GM19238 (cell line): ENCODE measurements around the gene COPZ1.
"Not testable (repeated sequence)": the region's sequence is repeated elsewhere in the genome, so short reads cannot be mapped to it uniquely, and the experiment has no call there.

ENCODE experiments used
- DNase-seq: peaks from one replicate; pipeline ENCODE4 v3.0.0; 2011; ENCODE audit warnings: low spot score; ENCODE audit not compliant: insufficient read length

The COPZ1 gene

DNA sequence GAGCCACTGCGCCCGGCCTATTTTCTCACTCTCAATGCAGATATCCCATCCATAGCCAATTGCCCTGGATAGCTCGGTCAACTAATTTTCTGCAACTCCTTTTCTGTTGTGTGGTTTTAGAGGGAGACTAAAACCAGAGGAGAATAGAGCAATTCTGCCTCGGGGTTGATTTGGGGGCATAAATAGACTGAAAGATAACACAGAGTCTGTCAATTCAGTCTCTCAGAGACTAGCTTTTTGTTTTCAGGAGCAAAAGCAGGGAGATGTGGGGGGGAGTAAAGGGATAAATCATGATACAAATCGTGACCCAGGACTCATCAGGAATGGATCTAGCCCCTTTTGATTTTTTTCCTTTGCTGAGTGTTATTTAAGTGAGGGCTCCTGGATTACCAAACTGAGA lies 6.5 kb downstream of the COPZ1 start:
- DNase-seq, result no peak

DNA sequence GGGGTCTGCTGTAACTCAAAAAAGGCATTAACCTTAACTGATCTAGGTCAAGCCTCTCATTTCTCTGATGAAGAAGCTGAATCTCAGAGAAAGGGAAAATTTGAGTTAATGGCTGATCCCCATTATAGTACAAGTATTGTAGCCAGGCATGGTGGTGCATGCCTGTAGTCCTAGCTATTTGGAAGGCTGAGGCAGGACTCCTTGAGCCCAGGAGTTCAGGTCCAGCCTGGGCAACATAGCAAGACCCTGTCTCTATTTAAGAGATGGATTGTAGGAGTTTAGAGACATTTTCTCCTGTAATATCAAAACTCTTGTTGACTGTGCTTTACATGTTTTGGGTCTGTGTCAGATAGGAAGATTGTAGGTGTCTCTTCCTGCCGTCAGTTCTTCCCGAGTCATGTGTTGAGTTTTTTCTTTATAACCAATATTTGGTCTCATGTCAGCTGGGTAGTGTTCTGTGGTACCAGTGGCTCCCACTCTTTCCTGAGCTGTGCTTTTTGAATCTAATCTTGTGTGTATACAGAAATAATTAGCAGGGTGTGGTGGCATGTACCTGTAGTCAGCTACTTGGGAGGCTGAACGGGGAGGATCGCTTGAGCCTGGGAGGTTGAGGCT lies 8.6 kb downstream of the COPZ1 start:
- DNase-seq, result no peak

DNA sequence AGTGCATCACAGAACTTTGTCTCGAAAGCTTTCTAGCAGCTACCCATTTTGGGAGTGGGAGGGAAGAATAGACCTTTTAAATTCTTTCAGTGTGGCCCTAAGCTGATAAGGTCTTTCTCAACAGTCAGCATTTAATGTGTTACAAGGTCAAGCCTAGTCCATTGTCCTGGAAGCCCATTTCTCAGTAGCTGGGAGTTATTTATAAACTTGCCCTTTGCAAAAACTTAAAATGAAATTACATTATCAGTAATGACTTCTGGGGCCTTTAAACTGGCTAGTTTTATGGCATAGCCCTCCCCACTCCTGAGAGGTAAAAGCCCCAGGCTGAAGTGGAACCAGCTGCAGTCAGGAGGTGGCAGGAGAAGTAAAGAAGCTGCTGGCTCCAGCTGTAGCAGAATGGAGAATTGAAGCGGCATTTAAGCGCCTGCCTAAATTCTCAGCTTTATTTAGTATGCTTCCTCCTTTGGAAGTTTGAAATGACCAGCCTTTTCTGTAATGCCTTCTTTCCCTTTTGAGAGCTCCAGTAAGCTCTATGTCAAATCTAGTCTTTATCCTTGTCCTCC lies 12.4 kb downstream of the COPZ1 start:
- no peak for DNase-seq

DNA sequence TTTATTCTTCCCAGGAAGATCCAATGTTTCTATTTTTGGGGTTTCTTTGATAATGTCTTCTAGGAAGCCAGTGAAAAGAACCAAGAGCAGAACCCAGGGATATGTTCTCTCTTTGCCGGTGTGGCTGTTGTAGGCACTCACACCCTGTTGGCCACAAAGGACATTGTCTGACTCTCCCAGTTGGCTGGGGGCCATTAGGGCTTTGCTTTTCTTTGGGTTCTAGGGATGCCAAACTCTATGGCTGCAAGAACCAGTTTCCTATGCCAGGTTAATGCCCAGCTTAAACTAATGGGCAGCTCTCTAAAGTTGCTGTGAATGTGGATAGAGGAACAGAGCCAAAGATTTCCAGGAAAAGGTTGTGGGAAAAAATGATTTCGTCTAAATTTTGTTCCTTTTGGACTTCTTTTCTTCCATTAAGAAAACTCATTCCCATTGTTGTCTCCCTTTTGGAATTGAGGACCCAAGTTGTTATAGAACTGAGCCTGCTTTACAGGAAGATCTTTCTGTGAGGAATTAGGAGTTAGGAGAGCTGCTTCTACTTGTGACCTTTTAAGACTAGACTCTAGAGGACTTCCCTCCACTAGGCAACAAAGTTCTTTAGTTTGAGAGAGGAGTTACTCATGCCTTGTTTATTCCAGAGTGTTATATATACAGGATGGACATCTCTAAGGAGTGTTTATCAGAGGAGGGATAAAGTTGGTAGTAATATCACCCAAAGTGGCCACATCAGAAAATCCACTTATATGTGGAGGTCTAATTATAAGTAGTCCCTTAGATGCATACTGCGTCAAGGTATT lies 13.1 kb downstream of the COPZ1 start:
- no peak for DNase-seq

DNA sequence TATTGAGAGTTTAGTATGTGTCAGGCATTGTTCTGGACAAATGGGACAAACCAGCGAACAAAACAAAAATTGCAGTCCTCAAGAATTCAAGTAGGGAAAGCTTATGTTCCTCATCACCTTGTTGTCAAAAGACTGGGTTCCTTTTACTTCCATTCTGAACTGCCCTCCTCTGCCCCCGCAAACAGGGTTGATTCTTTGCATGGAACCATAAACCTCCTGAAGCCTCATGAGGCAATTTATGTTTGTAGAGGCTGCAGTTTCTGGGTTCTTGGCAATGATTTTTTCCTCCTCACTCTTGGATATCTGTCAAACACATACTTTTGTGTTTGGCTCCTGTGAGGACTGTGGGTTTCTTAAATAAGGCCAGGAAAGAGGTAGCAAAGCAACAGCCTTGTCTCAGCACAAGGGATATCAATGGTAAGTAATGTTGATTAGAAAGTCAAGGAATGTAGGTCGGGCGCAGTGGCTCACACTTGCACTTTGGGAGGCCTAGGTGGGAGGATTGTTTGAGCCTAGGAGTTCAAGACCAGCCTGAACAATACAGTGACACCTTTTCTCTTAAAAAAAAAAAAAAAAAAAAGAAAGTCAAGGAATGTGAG lies 13.9 kb downstream of the COPZ1 start:
- DNase-seq, result no peak

DNA sequence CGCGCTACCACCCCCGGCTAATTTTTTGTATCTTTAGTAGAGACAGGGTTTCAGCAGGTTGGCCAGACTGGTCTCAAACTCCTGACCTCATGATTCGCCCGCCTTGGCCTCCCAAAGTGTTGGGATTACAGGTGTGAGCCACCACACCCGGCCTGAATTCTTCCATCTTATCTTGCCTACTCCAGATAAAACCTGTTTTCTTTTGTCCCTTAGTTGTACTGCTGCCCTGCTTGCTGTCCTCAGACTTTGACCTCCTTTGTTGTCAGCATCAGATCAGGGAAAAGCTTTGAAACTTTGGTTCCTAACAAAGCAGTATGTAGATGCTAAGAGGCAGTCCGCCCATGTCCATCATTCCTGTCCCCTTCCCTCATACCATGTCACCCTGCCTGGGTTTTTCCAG lies 15.9 kb downstream of the COPZ1 start:
- DNase-seq, result no peak

DNA sequence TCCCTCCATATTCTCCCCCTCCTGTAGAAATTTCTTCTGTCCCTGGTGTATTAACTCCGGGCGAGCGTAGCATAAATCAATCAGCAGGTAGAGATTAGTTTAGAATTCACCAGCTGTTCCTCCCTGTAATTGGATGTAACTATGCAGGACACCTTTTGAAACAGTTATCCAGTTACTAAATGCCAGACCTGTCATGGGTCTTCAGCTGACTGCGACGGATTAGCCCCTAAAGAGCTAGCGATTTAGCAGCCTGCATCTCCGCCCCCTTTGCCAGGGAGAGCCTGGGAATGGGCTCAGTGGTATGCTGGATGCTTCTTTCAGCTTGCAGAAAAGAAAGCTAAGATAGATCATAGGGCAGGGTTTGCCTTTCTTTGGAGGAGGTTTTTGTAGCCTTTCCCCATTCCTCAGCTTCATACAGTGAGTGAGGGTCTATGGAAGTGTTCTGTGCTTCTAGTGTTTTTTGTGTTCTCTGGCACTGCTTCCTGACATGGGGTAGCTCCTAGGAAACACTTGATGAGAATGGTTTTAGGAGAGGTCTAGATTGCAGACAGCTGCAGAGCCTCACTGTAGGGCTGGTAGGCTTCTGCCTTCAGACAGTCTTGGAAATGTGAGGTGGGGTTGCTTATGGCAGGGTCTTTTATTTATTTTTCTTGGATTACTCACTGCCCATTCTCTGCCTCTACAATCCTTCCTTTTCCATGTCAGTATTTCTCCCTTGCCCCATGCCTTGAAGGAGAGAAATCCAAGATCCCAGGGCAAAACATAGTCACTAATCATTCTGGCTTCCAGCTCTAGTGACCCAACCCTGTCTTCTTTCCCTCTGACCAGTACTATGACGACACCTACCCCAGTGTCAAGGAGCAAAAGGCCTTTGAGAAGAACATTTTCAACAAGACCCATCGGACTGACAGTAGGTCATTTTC lies 16.7 kb downstream of the COPZ1 start:
- DNase-seq, result no peak

DNA sequence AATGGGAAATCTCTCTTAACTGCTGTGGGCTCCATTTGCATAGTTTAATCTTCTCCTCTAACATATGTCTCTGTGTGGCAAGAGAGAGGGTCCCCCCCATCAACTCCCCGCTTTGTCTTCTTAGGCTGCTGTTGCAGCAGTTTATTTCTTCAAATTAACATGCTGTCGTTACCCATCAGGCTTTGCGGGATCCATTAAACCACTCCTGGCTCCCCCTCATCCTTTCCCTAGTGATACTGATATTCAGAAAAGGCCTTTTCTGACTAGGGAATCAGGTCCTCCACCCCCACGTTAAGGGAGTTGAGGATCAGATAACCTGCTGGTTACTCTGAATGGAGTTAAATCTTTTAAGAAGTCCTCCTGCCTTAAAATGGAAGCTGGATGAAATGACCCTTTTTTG lies 24.1 kb downstream of the COPZ1 start:
- no peak for DNase-seq

DNA sequence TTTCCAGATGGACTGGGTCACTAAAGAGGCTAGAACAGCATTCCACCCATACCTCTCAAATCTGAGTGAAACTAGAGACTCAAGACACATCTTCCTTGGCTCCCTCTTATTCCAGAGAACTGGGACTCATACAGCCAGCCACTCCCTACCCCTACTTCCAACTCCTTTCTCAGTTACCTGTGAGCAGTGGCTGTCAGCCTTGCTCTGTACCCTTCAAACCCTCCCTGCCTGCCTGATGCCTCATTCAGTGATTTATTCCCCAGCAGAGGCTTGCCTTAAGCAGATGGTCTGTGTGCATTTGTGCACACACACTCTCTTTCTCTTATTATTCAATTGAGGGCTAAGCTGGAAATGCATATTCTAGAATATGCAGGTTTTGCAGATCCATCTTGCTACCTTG lies 24.7 kb downstream of the COPZ1 start:
- DNase-seq, result no peak

DNA sequence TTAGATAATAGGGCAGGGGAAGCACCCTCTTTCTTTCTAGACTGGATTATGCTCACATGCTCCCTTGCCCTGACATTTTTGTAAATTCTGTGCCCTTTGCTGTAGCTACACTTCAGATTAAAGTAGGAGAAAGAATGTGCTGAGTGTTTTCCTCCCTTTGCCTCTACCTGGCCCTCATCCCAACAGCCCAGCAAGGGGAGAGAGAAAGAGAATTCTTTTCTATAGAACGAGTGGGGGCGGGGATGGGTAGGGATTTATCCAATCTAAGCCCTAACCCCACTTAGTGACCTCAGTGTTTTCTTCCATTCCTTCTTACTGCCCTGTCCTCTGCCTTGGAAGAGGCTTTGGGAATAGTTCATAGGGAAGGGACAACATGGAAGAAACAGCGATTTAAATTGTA lies 25.8 kb downstream of the COPZ1 start:
- DNase-seq, result no peak

DNA sequence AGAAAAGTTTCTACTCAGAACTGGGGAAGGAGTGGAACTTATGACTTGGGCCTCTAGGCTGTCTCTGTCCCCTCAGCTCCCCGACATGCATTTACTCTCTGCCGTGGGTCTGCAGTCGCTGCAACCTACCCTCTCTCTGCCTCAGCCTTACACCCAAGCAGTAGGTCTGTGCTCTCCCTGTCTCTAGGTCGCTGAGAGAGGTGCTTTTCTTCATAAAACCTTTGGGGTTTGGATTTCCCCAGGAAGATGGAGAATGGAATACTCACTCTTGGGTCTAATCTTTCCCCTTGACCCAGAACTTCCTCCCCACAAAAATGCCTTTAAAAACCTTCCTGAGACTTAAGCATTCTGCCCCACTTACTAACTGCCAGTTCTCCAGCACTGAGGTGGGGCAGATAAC lies 26.4 kb downstream of the COPZ1 start:
- no peak for DNase-seq

DNA sequence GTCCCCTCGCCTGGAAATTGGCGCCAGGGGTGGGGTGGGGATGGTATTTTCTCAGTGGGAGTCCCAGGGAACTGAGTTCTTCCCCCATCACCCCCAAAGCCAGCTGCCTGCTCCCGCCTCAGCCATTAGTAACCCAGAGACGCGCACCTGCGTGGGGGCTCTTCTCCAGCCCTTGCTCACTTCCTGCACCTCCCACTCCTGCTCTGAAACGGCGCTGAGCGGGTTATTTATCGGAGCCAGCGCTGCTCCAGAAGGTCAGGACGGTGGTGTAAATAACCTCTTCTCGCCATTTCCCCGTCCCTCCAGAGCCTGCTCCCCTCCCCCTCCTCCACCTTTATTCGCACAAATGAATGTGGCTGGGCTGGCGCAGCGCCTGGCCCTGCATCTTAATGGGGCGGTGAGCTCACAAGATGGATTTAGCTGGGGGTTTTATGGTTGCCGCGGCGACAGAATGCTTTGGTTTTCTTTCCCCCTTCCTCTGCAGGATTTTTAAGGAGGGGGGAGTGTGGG lies 27.1 kb downstream of the COPZ1 start:
- DNase-seq, result no peak

DNA sequence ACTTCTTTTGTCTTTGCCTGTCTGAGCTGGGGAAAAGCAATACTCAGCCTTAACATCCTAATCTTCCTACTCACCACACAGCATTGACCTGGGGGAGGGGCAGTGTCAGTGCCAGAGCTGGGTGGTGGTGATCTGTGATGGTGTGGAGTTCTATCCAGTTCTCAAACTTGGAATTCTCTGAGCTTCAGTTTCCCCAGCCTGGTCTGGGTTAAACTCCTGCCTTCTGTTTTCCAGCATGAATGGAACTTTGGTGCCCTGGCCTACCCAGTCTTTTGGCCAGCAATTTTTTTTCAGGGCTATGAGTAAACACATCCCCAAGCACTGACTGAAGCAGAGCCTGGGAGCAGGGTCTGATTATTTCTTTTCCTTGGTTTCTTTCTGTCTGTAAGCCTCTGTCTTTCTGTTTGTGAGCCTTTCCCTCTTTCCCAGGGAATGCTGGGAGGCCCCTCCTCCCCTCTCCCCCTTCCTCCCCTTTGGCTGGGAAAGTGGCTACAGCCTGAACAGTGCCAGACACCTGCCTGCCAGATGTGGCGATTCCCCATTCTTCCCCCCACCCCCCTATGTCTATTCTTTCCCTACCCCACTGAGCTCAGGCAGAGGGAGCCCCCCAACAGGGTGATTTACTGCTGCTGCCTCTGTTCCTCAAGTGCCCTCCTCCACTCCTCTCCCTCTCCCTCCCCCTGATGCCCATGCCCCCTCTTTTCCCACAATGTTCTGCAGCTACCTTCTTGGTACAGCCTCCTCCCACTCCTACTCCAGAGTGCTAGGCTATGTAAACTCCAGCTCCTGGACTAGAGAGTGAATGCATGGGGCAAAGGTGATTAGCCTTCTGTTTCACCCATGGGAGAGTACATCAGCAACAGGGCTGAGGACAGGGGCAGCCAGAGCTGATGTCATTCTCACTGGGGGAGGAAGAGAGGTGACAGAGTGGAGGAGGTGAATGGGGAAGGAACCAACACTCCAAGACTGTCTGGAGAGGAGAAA lies 28.3 kb downstream of the COPZ1 start:
- DNase-seq, result no peak

DNA sequence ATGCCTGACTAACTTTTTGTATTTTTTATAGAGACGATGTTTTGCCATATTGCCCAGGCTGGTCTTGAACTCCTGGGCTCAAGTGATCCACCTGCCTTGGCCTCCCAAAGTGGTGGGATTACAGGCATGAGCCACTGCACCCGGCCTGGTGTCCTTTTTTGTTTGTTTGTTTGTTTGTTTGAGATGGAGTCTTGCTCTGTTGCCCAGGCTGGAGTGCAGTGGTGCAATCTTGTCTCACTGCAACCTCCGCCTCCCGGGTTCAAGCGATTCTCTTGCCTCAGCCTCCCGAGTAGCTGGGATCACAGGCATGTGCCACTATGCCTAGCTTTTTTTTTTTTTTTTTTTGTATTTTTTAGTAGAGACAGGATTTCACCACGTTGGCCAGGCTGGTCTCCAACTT lies 29.3 kb downstream of the COPZ1 start:
- not testable (repeated sequence) for DNase-seq

DNA sequence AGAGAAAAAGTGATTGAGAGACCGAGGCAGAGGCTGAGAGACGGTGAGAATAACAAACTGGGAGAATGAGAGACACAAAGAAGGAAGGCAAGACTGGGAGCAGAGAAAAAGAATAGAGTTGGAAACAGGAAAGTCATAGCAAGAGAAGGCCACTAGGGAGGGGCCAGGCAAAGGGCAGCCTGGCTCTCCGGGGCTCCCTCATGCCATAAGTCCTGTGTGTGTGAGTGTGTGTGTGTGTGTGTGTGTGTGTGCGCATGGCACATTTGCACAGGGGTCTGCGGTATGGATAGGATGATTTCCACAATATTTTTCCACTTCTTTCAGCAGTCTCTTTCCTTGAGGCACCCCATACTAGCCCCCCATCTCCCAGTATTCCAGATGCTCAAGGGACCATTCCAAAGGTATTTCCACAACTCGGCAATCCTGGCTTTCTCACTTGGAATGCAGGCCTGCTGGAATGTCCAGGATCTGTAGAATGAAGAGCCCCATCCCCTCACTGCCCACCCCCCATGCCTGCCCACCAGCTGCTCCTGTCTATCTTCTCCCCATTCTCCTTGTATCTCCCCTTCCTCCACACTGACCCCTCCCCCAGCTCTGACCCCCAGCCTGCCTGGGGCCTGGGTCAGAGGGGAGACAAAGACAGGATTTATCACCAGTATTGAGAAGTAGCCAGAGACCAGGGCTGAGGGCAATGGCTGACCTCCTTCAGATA lies 30.3 kb downstream of the COPZ1 start:
- no peak for DNase-seq

DNA sequence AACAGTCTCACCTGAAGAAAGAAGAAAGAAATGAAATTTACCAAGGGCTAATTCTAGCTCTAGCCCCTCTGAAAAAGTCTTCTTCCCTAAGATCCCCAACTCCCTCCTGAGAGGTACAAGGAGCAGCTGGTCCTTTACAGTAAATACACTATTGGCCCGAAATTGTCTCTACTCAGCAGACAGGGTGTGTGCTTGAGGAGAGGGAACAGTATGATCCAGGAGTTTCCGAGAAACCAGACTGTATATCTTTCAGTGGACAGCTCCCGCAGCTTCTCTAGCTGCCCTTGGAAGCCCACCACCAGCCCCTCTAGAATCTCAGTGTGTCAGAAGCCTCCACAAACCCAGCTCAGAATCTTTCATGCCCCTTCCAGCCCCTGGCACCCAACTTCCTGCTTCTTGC lies 31.3 kb downstream of the COPZ1 start:
- DNase-seq, result no peak

DNA sequence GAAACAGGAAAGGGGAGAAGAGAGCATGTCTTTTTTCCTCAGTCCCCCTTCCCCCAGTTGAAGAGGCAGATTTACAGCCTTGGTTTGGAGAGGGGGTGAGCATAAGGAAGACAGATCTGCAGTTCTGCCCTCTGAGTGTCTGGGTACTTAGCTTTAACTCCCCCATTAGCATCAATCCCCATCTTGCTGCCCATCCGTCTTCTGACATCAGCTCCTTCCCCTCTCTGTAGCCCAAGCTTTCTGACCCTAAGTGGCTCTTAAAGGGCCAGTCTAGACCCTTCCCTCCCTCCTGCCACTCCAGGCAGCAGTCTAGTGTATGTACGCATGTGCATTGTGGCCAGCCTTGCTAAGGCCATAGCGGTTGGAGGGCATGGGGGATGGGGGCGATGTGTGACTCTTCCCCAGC lies 32.0 kb downstream of the COPZ1 start:
- DNase-seq, result no peak

DNA sequence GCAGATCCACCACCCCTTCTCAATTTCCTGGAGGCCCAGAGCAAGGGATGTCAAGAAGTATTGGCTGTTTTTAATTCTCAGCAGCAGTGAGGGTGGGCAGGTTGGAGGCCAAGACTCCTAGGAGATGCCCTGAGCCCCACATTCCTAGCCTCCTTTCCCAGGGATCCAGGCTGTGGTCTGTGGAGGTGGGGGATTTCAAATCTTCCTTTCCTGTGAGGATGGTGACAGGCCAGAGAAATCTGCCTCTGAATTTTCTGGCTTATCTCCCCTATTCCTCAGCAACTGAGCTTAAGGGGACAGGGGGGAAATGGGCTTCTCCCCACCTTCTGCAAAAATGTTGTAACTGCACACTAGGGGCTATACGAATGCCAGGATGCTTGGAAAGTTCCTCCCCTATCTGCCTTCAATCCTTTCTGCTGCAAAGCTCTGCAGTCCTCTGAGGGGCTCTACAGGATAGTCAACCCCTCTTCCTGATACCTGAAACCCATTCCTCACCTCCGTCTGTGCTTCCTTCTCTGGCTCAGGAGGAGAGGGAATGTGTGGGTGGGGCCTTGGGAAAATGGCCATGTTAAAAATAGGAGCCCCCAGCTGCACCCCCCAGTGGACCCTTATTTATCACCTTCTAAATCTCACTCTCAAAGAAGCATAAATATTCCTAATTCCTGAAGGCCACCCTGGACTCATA lies 32.7 kb downstream of the COPZ1 start:
- DNase-seq, result no peak
